HG03139 (cell line): ENCODE results near the gene NAIF1.
"Not testable (repeated sequence)": the region's sequence is repeated elsewhere in the genome, so short reads cannot be mapped to it uniquely, and the experiment has no call there.

ENCODE experiments used
- ATAC-seq: cut with Tn5 transposase; IDR thresholded peaks from one replicate; pipeline ENCODE4 v1.9.1; 2021; ENCODE audit not compliant: unreplicated experiment

NAIF1 gene

DNA sequence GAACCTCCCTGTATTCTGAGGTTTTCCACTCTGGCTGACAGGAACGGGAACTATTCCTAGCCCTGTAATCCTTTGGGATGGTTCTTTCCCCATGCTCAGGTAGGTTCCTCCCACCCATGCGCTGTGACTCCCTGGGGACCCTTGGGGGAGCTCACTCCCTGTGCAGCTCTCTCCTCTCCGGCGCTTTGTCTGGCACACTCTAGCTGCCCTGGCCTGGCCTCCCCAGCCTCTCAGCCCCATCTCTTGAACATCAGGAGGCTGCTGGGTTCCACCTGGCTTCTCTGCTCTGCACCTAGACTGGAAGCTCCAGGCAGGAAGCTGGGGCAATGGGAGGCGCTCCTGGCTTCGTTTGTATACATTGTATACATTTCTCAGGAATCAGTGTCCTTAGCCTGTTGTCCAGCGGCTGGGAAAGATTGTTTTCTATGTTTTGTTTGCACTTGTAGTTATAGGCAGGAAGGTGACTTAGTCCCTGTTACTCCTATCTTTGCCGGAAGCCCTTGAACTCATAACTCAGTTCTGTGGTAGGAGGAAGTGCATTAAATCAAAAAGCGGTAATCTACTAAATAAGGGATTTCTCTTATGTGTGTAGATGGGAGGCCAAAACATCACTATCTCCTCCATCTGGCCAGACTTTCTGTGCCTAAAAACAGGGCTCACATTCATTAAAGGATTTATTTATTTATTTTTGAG lies 21.3 kb upstream of the NAIF1 start:
- no peak for ATAC-seq

GRCh38 chr9:128087262-128087661 lies 20.1 kb upstream of the NAIF1 start:
- ATAC-seq, result no peak

DNA sequence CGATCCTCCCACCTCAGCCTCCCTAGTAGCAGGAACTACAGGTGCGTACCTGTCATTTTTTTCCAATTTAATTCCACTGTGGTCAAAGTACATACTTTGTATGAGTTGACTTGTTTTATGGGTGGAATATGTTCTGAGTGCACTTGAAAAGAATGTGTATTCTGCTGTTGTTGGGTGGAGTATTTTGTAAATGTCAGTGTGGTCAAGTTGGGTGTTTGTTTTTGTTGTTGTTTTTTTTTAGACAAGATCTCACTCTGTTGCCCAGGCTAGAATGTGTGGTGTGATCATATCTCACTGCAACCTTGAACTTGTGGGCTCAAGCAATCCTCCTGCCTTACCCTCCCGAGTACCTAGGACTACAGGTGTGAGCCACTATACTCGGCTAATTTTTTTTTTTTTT lies 18.8 kb upstream of the NAIF1 start:
- ATAC-seq, result no peak

DNA sequence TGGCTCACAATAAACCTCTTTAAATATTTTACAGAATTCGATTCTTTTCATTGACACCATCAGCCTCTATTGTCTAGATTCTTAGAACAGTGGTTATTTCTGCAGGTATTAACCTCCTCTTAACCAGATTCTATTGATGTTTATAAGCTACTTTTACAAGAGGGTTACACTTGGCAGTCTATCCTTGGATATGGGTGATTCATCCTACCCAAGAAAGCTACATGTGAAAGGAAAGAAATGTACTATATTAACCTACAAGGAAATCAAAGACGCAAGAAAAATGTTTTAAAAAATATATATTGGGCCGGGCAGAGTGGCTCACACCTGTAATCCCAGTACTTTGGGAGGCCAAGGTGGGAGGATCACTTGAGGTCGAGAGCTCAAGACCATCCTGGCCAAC lies 17.6 kb upstream of the NAIF1 start:
- ATAC-seq, result no peak

GRCh38 chr9:128082151-128082550 lies 15.0 kb upstream of the NAIF1 start:
- no peak for ATAC-seq

DNA sequence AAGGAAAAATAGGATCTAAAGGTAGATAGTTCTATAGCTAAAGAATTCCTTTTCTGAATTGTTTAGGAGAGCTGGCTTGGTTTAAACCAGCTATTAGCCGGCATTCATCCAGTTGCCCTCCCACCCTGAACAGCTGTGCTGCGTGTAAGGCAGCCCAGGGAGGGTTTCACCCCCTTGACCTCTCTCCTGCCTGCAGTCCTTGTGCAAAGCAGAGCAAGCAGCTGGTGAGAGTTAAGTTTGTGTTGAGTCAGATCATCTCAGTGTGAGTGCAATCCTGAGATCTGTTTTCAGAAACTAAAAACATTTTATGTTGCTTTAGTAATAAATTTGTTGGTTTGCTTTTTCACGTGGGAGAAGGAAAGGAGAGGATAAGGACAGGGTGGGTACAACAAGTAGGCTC lies 13.9 kb upstream of the NAIF1 start:
- ATAC-seq, result no peak

DNA sequence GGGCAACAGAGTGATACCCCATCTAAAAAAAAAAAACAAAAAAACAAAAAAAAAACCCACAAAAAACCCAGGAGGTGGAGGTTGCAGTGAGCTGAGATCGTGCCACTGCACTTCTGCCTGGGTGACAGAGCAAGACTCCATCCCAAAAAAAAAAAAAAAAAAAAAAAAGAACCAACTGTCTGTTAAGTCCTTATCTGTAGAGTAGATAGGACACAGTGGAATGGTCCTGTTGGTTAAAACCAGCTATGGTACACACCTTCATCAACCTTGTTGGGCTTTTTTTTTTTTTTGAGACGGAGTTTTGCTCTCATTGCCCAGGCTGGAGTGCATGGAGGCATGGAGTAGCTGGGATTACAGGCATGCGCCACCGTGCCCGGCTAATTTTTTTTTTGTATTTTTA lies 13.1 kb upstream of the NAIF1 start:
- ATAC-seq, result no peak

DNA sequence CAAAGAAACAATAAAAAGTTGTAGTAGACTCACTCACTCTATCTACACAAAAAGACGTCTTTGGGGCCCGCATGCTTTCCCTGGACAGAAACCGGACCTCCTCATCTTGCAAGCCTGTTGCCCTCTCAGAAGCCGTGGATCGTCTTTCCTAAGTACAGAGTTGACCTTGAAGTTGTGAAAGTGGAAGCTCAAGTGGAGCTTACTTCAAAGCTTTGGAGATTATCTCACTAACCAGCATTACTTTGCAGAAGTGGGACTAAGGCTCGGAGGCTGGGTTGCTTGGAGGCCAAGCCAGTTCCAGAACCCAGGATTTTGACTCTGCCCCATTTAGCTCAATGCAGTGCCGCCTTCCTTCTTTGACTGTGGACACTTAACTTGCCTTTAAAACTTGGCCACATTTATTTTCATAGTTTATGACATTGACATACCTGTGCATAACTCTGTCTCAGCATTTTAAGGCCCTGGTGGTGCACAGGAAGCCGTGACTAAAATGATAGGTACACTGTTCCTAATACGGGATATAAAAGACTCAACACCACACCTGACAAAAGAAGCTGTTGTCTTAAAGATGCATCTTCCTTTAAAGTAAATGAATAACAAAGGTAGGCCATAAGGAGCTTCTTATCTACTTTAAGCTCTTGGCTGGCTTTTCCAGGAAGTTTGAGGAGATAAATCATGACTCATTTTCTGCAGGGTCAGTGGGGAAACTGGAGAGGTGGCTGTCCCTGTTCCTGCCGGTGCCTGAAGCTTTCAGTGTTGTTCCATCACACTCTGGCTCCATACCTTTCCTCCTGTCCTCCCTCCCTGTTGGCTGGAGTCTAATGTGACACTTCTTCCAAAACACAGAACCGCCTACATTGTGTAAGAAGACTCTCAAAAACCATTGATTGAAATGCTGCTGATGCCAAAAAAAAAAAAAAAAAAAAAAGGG lies 11.6 kb upstream of the NAIF1 start:
- no peak for ATAC-seq

GRCh38 chr9:128077847-128078503 lies 10.9 kb upstream of the NAIF1 start:
- ATAC-seq, result no peak

DNA sequence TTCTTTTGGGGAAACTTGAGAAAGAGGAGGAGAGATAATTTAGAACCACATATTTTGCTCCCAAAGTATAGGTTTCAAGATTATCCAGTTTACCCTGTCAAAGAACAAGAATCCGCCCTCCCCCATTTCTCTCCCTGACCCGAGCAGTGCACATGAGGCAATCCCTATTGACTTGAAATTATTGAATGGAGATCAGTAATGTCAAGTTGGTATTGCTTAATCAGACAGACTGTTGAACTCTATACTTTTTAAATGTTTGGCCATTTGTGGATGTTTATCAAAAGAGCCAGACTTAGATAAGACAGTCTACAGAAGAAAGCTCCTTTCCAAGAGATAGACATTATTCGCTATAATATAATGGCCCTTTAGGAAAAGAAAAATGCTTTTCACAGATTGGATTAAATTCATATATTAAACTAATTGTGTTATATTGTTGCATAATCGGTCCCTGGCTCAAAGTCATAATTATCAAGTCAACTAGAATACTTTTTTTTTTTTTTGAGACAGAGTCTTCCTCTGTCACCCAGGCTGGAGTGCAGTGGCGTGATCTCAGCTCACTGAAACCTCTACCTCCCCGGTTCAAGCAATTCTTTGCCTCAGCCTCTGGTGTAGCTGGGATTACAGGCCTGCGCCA lies 6.2 kb upstream of the NAIF1 start:
- no peak for ATAC-seq

DNA sequence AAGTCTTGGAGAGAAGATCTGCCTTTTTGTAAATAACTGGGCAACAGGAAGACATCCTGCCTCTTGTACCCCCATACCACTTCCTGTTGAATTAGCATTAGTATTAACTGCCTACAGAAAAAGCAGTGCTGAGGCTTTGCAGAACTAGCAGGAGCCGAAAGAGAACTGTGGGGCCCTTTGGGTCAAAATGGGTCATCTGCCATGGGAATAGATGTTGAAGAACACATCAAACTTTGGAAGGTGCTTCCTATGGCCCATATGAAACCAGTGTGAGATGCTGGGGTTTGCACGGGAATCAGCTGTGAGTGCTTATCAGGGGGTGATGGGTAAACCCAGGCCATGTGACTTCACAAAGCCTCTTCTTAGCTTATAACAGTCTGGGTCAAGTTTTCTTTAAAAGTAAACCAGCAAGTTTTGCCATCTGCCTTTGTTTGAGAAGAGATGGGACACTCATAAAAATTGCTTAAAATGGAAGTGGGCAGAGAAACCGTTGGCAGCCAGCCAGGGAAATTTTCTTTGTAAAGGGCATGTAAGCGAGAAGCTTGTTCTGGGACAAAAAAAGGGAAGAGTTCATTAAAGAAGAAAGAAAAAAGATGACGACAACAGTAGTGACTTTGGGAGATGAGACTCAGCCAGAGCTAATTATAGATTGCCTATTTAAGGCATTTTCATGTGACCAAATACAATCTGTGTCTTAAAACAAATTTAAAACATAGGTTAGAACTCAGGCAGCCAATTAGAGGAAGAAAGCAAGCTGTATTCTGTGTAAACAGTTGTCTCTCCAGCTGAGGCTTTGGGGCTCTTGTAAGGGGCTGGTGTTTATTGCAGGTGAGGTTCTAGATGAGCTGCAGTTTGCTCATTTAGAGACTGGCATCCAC lies 5.3 kb upstream of the NAIF1 start:
- ATAC-seq, result no peak

DNA sequence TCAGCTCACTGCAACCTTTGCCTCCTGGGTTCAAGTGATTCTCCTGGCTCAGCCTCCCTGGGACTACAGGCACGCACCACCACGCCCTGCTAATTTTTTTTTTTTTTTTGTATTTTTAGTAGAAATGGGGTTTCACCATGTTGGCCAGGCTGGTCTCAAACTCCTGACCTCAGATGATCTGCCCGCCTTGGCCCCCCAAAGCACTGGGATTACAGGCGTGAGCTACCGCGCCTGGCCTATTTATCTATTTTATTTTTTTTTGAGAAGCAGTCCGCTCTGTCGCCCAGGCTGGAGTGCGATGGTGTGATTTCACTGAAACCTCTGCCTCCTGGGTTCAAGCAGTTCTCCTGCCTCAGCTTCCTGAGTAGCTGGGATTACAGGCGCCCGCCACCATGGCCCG lies 4.4 kb upstream of the NAIF1 start:
- not testable (repeated sequence) for ATAC-seq

GRCh38 chr9:128070874-128071273 lies 3.8 kb upstream of the NAIF1 start:
- no peak for ATAC-seq

DNA sequence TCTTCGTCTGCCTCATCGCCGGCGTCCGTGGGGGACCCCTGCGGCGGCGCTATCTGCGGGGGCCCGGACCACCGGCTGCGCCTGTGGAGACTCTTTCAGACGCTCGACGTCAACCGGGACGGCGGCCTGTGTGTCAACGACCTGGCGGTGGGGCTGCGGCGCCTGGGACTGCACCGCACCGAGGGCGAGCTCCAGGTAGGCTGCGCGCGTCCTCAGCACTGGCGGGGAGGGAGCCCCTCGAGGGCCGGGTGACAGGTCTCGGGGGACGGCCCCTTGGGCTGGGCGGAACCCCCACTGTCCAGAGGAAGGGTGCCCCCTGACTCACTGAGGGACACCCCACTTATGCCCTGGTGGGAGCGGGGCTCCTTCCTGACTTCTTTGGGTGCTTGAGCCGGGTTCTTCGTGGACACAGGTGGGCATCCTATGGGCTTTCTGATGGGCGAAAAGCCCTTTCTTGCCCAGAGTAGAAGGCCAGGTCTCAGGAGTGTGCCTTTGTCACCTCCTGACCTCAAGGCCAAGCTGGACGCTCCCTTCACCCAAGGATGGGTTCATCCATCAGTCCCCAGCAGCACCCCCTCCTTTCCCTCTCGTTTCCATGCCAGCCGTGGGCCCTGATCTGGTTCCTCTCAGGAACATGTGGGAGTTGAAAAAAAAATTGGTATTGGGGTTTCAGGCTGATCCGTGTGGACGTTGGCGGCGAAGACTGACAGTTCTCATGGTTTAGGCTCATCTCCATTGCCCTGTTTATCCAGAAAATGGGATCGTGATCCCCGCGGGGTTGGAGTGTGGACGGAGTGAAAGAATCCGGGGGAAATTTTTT lies 1.5 kb upstream of the NAIF1 start:
- ATAC-seq, result peak; percentile 4

GRCh38 chr9:128067645-128068385 lies 695 bp upstream of the NAIF1 start, which contains the start of gene SLC25A25:
Gene SLC25A25 (plus strand): TSS chr9:128068232. CDS start chr9:128068320, 88 bp downstream.
- peak; percentile 63 for ATAC-seq

- no peak for ATAC-seq
Observed at GRCh38 chr9:128065907-128066712, 1.0 kb downstream of the NAIF1 start.

DNA sequence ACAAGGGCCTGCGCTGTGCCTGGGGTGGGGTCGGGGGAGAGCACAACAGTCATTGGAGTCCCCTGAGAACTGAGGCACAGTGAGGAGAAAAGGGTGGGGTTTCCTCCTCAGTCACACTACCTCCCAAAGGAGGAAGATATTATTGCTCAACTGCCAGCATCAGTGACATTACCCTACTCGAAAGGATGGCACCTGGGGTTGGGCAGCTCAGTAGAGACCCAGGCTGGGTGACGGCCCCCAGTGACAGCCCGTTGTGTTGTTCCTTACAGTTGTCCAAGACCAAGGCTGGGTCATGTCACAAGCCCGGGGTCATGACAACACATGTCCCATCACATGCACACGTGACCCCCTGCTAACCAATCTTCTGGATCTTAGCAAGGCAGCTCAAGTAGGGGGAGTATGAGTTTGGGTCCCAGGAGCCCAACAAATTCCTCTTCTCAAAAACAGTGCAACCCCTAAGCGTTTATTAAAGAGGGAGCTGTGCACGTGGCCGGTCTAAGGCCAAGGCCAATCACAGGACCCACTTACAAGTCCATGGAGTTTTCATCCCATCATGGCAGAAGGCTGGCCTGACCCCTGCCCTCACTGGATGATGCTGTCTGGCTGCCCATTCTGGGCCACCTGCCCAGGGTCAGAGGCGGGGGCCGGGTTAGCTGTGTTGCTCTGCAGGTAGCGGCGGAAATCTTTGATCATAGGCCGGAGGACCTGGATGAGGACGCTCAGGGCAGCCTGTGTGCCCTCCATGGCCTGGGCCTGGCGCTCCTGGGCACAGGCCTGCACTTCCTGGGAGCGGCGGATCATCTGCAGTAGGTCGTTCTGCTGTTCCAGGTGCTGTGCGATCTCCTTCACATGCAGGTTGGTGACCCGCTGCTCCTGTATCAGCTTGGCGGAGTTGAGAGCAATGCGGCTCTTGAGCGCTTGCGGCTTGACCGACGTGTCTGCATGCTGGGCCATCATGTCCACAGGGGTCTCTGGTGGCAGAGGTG lies 4.0 kb downstream of the NAIF1 start:
- ATAC-seq, result no peak
